ENCODE results near the gene EPOP. TPM values are rescaled to one million over a fixed set of nuclear protein-coding genes. Genes with fewer than 3 reads are reported as not detected.

Gene EPOP
- total and polyA plus RNA-seq, 2 of the 8 experiments (the other 6 are each of a cell fraction or from before 2014, with no cell fraction given), result 1.5 to 3.3 TPM

DNA sequence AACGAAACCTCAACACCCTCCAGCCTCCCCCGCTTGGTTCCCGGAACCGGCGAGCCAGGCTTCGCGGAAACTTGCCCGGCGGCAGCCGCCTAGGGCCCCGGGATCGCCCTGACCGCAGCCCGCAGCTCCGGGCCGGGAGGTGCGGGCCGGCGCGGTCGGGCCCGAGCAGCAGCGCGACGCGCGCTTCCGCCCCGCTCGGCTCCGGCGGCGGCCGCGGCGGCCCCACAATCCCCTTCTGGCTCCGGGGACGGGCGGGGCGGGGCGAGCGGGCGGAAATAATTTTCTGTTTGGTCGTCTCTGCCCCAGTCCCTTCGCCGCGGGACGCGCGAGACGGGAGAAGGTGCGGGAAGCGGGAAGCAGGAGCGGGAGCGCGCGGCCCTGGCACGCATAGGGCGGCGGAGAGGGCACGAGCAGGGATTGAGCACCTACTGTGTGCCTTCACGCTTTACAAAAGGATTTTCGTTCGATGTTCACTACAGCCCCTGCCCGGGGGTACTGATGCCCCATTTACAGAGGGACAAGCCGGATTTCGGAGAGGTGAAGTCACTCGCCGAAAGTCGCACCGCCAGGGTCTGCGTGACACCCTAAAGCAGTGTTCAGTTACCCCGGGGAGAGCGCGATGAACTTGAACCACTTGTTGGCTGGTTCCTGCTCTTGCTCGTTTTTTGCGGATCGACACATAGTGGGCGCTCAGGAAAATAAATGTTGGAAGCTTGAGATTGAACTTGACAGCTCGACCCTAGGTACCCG is 27.6 kb upstream of the EPOP start (continued):
- TF ChIP-seq, protein P1, sequence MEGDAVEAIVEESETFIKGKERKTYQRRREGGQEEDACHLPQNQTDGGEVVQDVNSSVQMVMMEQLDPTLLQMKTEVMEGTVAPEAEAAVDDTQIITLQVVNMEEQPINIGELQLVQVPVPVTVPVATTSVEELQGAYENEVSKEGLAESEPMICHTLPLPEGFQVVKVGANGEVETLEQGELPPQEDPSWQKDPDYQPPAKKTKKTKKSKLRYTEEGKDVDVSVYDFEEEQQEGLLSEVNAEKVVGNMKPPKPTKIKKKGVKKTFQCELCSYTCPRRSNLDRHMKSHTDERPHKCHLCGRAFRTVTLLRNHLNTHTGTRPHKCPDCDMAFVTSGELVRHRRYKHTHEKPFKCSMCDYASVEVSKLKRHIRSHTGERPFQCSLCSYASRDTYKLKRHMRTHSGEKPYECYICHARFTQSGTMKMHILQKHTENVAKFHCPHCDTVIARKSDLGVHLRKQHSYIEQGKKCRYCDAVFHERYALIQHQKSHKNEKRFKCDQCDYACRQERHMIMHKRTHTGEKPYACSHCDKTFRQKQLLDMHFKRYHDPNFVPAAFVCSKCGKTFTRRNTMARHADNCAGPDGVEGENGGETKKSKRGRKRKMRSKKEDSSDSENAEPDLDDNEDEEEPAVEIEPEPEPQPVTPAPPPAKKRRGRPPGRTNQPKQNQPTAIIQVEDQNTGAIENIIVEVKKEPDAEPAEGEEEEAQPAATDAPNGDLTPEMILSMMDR (IDR thresholded peaks at IDR 0.05; ENCODE audit: control extremely low read depth in 1 of 3, insufficient read depth in 1 of 3, low read depth in 1 of 3, low read length in 3 of 3), result peak in 1 of 3 experiments; percentile 3; a peak in 1 of 4 replicates
- TF ChIP-seq, protein P2, sequence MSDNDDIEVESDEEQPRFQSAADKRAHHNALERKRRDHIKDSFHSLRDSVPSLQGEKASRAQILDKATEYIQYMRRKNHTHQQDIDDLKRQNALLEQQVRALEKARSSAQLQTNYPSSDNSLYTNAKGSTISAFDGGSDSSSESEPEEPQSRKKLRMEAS (IDR thresholded peaks at IDR 0.05), result peak; percentile 67
- TF ChIP-seq KDM4A (IDR thresholded peaks at IDR 0.05; ENCODE audit: low read depth, low read length, severe bottlenecking) (peak; percentile 59), CBX8 (IDR thresholded peaks at IDR 0.05; ENCODE audit: borderline replicate concordance, low read depth, low read length) (0 out of 2 replicates have a peak, but pooled peaks have one; percentile 71)
